Hypothalamus (tissue), 51 donors: ENCODE measurements around the gene NOP53.
"Not testable (repeated sequence)": the region's sequence is repeated elsewhere in the genome, so short reads cannot be mapped to it uniquely, and the experiment has no call there.

Source experiments
- DNase-seq, 51 donors: peaks; one replicate each; lab custom pipeline; 2025; lab: John Stamatoyannopoulos, UW

Gene NOP53

DNA sequence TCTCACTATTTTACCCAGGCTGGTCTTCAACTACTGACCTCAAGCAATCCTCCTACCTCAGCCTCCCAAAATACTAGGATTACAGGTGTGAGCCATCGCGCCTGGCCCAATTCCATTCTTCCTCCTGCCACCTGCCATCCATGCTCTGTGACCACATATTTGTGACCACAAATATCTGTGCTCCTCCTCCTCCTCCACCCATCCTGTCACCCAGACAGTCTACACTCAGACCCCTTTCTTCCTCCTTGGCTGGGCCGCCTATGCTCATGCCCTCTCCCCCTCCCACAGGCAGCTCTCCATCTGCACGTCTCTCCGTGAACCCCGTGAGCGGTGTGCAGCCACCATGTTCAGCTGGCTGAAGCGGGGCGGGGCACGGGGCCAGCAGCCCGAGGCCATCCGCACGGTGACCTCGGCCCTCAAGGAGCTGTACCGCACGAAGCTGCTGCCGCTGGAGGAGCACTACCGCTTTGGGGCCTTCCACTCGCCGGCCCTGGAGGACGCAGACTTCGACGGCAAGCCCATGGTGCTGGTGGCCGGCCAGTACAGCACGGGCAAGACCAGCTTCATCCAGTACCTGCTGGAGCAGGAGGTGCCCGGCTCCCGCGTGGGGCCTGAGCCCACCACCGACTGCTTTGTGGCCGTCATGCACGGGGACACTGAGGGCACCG lies 28.9 kb upstream of the NOP53 start:
- DNase-seq = no peak

GRCh38 chr19:47718415-47719046 lies 26.8 kb upstream of the NOP53 start:
- not testable (repeated sequence) for DNase-seq

- peak in 44 of 51 donors; percentile 17 to 81 (median 54) for DNase-seq
Observed at GRCh38 chr19:47719047-47719859, 26.1 kb upstream of the NOP53 start.

- DNase-seq = no peak
Observed at GRCh38 chr19:47720669-47721422, 24.5 kb upstream of the NOP53 start.

GRCh38 chr19:47723581-47723940 lies 21.8 kb upstream of the NOP53 start:
- peak in 2 of 51 donors; percentile 5 for DNase-seq

GRCh38 chr19:47725759-47726401 lies 19.5 kb upstream of the NOP53 start:
- DNase-seq = no peak

- no peak for DNase-seq
Observed at GRCh38 chr19:47726467-47726866, 18.9 kb upstream of the NOP53 start.

DNA sequence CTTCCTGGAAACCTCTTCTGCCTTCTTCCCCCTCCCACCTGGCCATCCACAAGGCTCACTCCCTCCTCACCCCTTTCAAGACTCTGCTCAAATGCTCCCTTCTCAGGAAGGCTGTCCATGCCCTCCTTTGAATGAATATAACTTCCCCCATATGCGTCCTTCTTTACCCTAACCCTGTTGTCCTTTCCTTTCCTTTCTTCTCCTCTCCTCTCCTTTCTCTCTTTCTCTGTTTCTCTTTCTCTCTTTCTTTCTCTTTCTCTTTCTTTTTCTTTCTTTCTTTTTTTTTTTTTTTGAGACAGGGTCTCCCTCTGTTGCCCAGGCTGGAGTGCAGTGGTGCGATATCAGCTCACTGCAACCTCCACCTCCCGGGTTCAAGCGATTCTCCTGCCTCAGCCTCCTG lies 17.1 kb upstream of the NOP53 start:
- DNase-seq = not testable (repeated sequence)

GRCh38 chr19:47729468-47729798 lies 15.9 kb upstream of the NOP53 start:
- peak in 3 of 51 donors; percentile 7 to 13 (median 11) for DNase-seq

- peak in 6 of 51 donors; percentile 7 to 45 (median 12) for DNase-seq
Observed at GRCh38 chr19:47729799-47730520, 15.4 kb upstream of the NOP53 start.

DNA sequence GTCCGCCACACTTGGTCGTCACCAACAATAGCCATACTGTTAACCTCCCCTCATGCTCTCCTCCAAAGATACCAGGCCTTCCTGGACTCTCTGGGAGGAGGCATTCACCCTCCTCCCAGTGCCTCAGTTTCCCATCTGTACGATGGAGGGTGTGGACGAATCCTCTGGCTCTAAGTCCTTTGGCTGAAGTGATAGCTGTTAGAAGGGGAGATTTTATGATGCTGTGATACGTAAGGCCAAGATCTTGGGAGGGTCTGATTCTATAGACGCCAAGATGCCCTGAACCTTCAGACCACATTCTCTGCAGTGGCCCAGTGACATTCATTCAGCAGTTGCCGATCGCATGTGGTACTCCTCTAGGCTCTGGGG lies 14.8 kb upstream of the NOP53 start:
- DNase-seq = no peak

DNA sequence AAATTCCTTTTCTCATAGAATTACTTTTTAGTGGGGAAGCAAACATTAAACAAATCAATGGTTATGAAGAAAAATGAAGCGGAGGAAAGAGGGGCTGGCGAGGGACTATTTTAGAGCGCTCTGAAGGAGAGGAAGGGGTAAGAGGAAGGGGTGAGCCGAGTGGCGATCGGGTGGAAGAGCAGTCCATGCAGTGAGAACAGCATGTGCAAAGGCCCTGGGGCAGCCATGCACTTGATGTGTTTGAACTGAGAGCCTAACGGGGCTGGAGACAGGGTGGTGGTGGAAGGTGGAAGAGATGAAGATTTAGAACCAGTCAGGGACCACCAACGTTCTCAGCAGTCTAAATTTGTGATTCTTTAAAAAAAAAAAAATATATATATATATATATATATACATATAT lies 14.4 kb upstream of the NOP53 start:
- DNase-seq = no peak

DNA sequence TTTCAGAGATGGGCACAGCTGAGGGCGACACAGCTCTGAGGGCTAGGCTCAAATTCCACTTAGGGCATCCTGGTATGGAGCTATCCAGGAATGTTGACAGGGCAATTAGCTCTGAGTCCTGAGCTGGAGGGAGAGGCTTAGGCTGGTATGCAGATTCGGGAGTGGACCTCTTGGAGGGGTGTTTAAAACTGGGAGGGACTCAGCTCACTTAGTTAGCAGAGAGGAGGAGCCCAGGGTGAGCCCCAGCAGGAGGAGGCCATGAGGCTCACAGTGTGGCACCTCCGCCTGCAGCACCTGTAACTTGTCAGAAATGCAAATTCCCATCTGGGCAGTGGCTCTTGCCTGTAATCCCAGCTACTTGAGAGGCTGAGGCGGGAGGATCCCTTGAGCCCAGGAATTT lies 10.2 kb upstream of the NOP53 start:
- DNase-seq = no peak

DNA sequence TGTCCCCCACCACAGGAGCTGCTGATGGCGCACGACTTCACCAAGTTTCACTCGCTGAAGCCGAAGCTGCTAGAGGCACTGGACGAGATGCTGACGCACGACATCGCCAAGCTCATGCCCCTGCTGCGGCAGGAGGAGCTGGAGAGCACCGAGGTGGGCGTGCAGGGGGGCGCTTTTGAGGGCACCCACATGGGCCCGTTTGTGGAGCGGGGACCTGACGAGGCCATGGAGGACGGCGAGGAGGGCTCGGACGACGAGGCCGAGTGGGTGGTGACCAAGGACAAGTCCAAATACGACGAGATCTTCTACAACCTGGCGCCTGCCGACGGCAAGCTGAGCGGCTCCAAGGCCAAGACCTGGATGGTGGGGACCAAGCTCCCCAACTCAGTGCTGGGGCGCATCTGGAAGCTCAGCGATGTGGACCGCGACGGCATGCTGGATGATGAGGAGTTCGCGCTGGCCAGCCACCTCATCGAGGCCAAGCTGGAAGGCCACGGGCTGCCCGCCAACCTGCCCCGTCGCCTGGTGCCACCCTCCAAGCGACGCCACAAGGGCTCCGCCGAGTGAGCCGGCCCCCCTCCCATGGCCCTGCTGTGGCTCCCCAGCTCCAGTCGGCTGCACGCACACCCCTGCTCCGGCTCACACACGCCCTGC lies 4.4 kb upstream of the NOP53 start:
- no peak for DNase-seq

DNA sequence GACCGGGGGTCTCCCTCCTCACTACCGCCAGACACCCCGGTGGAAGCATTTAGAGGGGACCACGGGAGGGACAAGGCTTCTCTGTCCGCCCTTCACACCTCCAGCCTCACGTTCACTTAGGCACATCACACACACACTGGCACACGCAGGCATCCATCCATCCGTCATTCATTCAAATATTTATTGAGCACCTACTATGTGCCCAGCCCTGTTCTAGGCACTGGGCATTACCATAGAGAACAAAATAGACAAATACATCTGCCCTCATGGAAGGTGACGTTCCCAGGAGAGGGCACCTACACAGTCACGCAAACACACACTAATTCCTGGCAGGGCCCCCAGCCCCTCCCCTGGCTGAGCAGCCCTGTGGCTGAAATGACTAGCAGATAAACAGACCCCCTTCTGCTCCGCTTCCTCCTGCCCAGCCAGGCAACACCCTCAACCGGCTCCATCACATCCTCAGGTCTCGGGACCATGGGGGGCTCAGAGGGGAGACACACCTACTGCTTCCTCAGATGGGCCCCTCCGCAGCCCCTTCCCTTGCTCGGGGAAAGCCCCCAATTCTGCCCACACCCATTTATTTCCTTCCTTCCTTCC lies 3.7 kb upstream of the NOP53 start:
- DNase-seq = no peak

DNA sequence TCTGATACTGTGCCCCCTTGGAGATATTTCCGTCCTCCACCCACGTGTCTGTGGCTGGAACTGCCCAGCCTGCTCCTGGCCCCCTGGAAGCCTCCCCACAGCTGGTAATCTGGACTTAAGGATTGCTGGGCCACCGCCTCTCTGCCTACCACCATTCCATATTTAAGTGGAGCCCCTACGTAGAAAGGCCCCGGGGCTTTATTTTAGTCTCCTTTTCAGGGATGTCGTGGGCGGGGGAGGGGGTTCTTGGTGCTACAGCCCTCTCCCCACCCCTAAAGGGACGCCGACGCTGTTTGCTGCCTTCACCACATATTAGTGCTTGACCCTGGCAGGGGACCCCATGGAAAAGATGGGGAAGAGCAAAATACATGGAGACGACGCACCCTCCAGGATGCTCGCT lies 2.7 kb upstream of the NOP53 start:
- DNase-seq = no peak

- not testable (repeated sequence) for DNase-seq
Observed at GRCh38 chr19:47746129-47746528, 783 bp downstream of the NOP53 start.

DNA sequence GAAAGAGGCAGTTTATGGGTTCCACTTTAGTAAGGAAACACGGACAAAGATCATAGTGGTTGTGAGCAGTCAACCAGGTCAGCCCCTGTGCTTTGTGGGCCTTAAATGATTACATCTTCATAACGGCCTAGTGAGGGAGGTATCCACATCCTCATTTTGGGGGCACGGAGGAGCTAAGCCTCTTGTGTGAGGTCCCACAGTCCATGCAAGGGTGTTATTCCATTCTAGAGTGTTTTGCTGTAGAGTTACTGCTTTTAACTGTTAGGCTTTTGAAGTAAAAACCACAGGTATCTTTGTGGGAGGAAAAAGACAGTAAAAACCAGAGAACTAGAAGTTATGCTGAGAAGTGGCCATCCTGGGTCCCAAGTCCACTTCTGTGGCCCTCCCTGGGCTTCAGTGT lies 4.0 kb downstream of the NOP53 start:
- DNase-seq = no peak

DNA sequence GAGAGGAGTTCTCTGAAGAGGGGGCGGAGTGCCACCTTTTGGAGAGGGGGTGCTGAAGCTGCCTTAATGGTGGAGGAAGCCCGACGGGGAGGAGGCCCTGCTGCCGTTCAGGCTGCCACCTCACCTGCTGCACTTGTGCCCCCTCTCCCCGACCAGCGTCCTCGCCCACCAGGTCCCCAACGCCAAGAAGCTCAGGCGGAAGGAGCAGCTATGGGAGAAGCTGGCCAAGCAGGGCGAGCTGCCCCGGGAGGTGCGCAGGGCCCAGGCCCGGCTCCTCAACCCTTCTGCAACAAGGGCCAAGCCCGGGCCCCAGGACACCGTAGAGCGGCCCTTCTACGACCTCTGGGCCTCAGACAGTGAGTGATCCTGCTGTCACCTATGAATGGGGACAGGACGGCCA lies 5.4 kb downstream of the NOP53 start:
- no peak for DNase-seq
